ENCODE results near the gene PROSER2. TPM values are rescaled to one million over a fixed set of nuclear protein-coding genes. Genes with fewer than 3 reads are reported as not detected.

The PROSER2 gene
- total RNA-seq, 1 experiment from 2014 or later, result 4.1 TPM

GRCh38 chr10:11787846-11788245 is 35.3 kb upstream of the PROSER2 start:
- Histone ChIP-seq H3K27ac (ENCODE audit: low read length) (no peak overlapping the region), H3K4me1 (ENCODE audit: control insufficient read depth, insufficient read depth, low read length) (no peaks in the 10 kb centered on the region), H3K36me3 (ENCODE audit: control insufficient read depth, insufficient read depth, low read length) (no peaks in the 10 kb centered on the region), H3K4me3 (ENCODE audit: low read depth in 2 of 2, low read length in 2 of 2) (no peak overlapping the region), H3K9me3 (ENCODE audit: control insufficient read depth, insufficient read depth, low read depth, low read length) (no peaks in the 10 kb centered on the region), H3K27me3 (ENCODE audit: control insufficient read depth, insufficient read depth, low read length) (no peaks in the 10 kb centered on the region; the same call in 1 of the 2 replicates)
- DNase-seq (ENCODE audit: low read depth, low spot score) (no peak), ATAC-seq (no peak)
- in situ Hi-C loops (cut with HindIII; ENCODE audit: low pct_unique_long_range_greater_than_20kb, low sequenced_read_pairs), result no loop called here
- TF ChIP-seq REST (IDR thresholded peaks at IDR 0.05; ENCODE audit: insufficient read depth in 1 of 2, low read depth in 2 of 2, low read length in 1 of 2) (no peak), POLR2AphosphoS5 (IDR thresholded peaks at IDR 0.05; ENCODE audit: low read depth, low read length) (no peak), CTCF (IDR thresholded peaks at IDR 0.05) (no peak), TCF7L2 (IDR thresholded peaks at IDR 0.05; ENCODE audit: low read depth, low read length) (no peak), SIN3A (IDR thresholded peaks at IDR 0.05; ENCODE audit: borderline replicate concordance, insufficient read depth, low read depth, low read length) (no peak)
- POLR2A ChIA-PET, result interaction anchor here (0.6 kb wide), 1 partner anchor 360 kb away, joined by 10 read pairs; no protein-coding TSS in a partner anchor
- CTCF ChIA-PET, result no interaction called here
- no TSS peak for BruUV-seq (replicated peaks)
- intact Hi-C loops (cut with micrococcal nuclease; ENCODE audit: unreplicated experiment), result loop anchor here (10.0 kb wide), 1 partner anchor 197 kb away; no protein-coding TSS in a partner anchor

GRCh38 chr10:11789306-11789705 is 33.9 kb upstream of the PROSER2 start:
- Histone ChIP-seq H3K36me3 (ENCODE audit: control insufficient read depth, insufficient read depth, low read length) (no peaks in the 10 kb centered on the region), H3K27ac (ENCODE audit: low read length) (no peak overlapping the region), H3K4me1 (ENCODE audit: control insufficient read depth, insufficient read depth, low read length) (no peaks in the 10 kb centered on the region), H3K9me3 (ENCODE audit: control insufficient read depth, insufficient read depth, low read depth, low read length) (no peaks in the 10 kb centered on the region), H3K27me3 (ENCODE audit: control insufficient read depth, insufficient read depth, low read length) (no peaks in the 10 kb centered on the region; the same call in 1 of the 2 replicates), H3K4me3 (ENCODE audit: low read depth in 2 of 2, low read length in 2 of 2) (no peak overlapping the region)
- in situ Hi-C loops (cut with HindIII; ENCODE audit: low pct_unique_long_range_greater_than_20kb, low sequenced_read_pairs), result no loop called here
- ATAC-seq (no peak), DNase-seq (ENCODE audit: low read depth, low spot score) (no peak)
- ChIA-PET CTCF (interaction anchor here (0.6 kb wide), 1 partner anchor 339 kb away, joined by 5 read pairs; no protein-coding TSS in a partner anchor), POLR2A (no interaction called here)
- TF ChIP-seq CTCF (IDR thresholded peaks at IDR 0.05) (no peak), REST (IDR thresholded peaks at IDR 0.05; ENCODE audit: insufficient read depth in 1 of 2, low read depth in 2 of 2, low read length in 1 of 2) (no peak), SIN3A (IDR thresholded peaks at IDR 0.05; ENCODE audit: borderline replicate concordance, insufficient read depth, low read depth, low read length) (no peak), POLR2AphosphoS5 (IDR thresholded peaks at IDR 0.05; ENCODE audit: low read depth, low read length) (no peak), TCF7L2 (IDR thresholded peaks at IDR 0.05; ENCODE audit: low read depth, low read length) (no peak)
- intact Hi-C loops (cut with micrococcal nuclease; ENCODE audit: unreplicated experiment), result loop anchor here (10.0 kb wide), 1 partner anchor 195 kb away; no protein-coding TSS in a partner anchor
- no TSS peak for BruUV-seq (replicated peaks)

All from Panc1 (cell line).